ENCODE data around the gene CXCR3. TPM values are rescaled to one million over a fixed set of nuclear protein-coding genes. Genes with fewer than 3 reads are reported as not detected.

The CXCR3 gene
- polyA plus RNA-seq, 1 donor (not counting 4 experiments of a cell fraction or from before 2014, with no cell fraction given), result not detected

DNA sequence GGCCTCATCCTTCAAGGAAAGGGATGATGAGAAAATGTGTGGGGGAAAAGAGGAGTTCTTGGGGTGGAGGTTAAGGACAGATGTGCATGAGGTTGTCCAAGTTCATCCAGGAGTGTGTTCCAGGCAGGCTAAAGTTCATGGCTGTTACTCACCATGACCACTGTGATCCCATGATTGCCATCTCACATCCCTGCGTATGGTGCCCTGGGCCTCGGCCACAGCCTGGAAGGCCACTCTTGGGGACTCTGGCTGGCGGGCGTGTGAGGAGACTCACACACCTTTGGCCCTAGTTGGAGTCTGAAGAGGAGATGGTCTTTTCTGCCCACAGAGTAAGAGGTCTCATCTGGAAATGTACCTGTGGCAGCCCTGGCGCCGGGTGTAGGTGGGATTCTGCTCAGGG is 41.6 kb upstream of the CXCR3 start:
- H3K4me1 ChIP-seq (ENCODE audit: control insufficient read depth, extremely low read depth, insufficient read depth, low read length), result peaks cover 13% of the 10 kb centered on the region
- no peak for FAIRE-seq
- no peak overlapping the region for H3K27ac ChIP-seq (ENCODE audit: control insufficient read depth, insufficient read depth, low read length)
- no peak overlapping the region for H3K4me2 ChIP-seq (ENCODE audit: control insufficient read depth, extremely low read depth, insufficient read depth, low read depth, low read length)
- dilution Hi-C loops (cut with MboI; ENCODE audit: extremely low pct_ligation_motif_present, low sequenced_read_pairs), result no loop called here
- TF ChIP-seq, protein P1, sequence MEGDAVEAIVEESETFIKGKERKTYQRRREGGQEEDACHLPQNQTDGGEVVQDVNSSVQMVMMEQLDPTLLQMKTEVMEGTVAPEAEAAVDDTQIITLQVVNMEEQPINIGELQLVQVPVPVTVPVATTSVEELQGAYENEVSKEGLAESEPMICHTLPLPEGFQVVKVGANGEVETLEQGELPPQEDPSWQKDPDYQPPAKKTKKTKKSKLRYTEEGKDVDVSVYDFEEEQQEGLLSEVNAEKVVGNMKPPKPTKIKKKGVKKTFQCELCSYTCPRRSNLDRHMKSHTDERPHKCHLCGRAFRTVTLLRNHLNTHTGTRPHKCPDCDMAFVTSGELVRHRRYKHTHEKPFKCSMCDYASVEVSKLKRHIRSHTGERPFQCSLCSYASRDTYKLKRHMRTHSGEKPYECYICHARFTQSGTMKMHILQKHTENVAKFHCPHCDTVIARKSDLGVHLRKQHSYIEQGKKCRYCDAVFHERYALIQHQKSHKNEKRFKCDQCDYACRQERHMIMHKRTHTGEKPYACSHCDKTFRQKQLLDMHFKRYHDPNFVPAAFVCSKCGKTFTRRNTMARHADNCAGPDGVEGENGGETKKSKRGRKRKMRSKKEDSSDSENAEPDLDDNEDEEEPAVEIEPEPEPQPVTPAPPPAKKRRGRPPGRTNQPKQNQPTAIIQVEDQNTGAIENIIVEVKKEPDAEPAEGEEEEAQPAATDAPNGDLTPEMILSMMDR (optimal IDR thresholded peaks at IDR 0.05 in 1 of 3, IDR thresholded peaks at IDR 0.05 in 1 of 3, conservative IDR thresholded peaks at IDR 0.05 in 1 of 3; ENCODE audit: extremely low read depth in 1 of 3, insufficient read depth in 2 of 3, low read length in 3 of 3), result no peak
- H3K9me3 ChIP-seq (ENCODE audit: control insufficient read depth, low read depth, low read length), result no peaks in the 10 kb centered on the region
- H3K9ac ChIP-seq (ENCODE audit: control insufficient read depth, extremely low read depth, insufficient read depth, low read length), result no peak overlapping the region
- H3K4me3 ChIP-seq (ENCODE audit: control insufficient read depth in 2 of 3, extremely low read depth in 1 of 3, insufficient read depth in 2 of 3, low read depth in 1 of 3, low read length in 3 of 3), result no peak overlapping the region
- peaks cover 5% of the 10 kb centered on the region for H4K20me1 ChIP-seq (ENCODE audit: control insufficient read depth, extremely low read depth, insufficient read depth, low read length)
- no peak overlapping the region for H2AFZ ChIP-seq (ENCODE audit: control insufficient read depth, low read length)
- no peaks in the 10 kb centered on the region for H3K9me1 ChIP-seq (ENCODE audit: control insufficient read depth, extremely low read depth, insufficient read depth, low read length)
- no peaks in the 10 kb centered on the region for H3K79me2 ChIP-seq (ENCODE audit: control insufficient read depth, insufficient read depth, low read length)
- H3K27me3 ChIP-seq (ENCODE audit: control insufficient read depth, extremely low read depth, insufficient read depth, low read length), result no peaks in the 10 kb centered on the region
- no peaks in the 10 kb centered on the region for H3K36me3 ChIP-seq (ENCODE audit: control insufficient read depth in 2 of 2, extremely low read depth in 1 of 2, insufficient read depth in 2 of 2, low read length in 2 of 2)
- no peak for DNase-seq (ENCODE audit: low read depth, low spot score)

DNA sequence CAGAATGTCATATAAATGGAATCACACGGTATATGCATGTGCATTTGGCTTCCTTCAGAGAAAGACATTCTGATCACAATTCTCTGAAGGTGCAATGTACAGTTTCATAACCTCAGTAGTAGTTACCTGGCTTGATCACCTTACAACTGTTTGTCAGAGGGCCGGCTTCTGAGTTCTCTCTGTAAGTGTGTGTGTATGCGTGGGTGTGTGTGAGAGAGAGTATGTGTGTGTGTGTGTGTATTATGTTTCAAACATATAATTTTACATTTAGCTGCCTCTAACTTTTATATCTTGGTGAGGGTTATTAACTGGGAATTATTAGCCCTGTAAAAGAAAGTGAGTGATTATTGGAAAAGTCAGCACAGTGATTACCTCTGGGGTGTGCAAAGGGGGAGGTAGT is 41.0 kb upstream of the CXCR3 start:
- FAIRE-seq (no peak), DNase-seq (ENCODE audit: low read depth, low spot score) (no peak)
- Histone ChIP-seq H3K4me1 (ENCODE audit: control insufficient read depth, extremely low read depth, insufficient read depth, low read length) (peaks cover 13% of the 10 kb centered on the region), H3K9me1 (ENCODE audit: control insufficient read depth, extremely low read depth, insufficient read depth, low read length) (no peaks in the 10 kb centered on the region), H3K27me3 (ENCODE audit: control insufficient read depth, extremely low read depth, insufficient read depth, low read length) (no peaks in the 10 kb centered on the region), H2AFZ (ENCODE audit: control insufficient read depth, low read length) (no peak overlapping the region), H4K20me1 (ENCODE audit: control insufficient read depth, extremely low read depth, insufficient read depth, low read length) (peaks cover 5% of the 10 kb centered on the region), H3K4me2 (ENCODE audit: control insufficient read depth, extremely low read depth, insufficient read depth, low read depth, low read length) (no peak overlapping the region), H3K36me3 (ENCODE audit: control insufficient read depth in 2 of 2, extremely low read depth in 1 of 2, insufficient read depth in 2 of 2, low read length in 2 of 2) (no peaks in the 10 kb centered on the region), H3K9ac (ENCODE audit: control insufficient read depth, extremely low read depth, insufficient read depth, low read length) (no peak overlapping the region), H3K9me3 (ENCODE audit: control insufficient read depth, low read depth, low read length) (no peaks in the 10 kb centered on the region), H3K79me2 (ENCODE audit: control insufficient read depth, insufficient read depth, low read length) (no peaks in the 10 kb centered on the region), H3K27ac (ENCODE audit: control insufficient read depth, insufficient read depth, low read length) (no peak overlapping the region), H3K4me3 (ENCODE audit: control insufficient read depth in 2 of 3, extremely low read depth in 1 of 3, insufficient read depth in 2 of 3, low read depth in 1 of 3, low read length in 3 of 3) (no peak overlapping the region)
- TF ChIP-seq, protein P1 (optimal IDR thresholded peaks at IDR 0.05 in 1 of 3, IDR thresholded peaks at IDR 0.05 in 1 of 3, conservative IDR thresholded peaks at IDR 0.05 in 1 of 3; ENCODE audit: extremely low read depth in 1 of 3, insufficient read depth in 2 of 3, low read length in 3 of 3), result no peak
- TF ChIP-seq EZH2 (IDR thresholded peaks at IDR 0.05; ENCODE audit: low read length), result no peak
- dilution Hi-C loops (cut with MboI; ENCODE audit: extremely low pct_ligation_motif_present, low sequenced_read_pairs), result no loop called here

Measured in keratinocyte (primary cell).